ENCODE data around the gene PXYLP1. TPM values are rescaled to one million over a fixed set of nuclear protein-coding genes. Genes with fewer than 3 reads are reported as not detected.

PXYLP1 gene
- polyA plus RNA-seq, 3 donors, result 4.1 to 10.9 (median 5.8) TPM

DNA sequence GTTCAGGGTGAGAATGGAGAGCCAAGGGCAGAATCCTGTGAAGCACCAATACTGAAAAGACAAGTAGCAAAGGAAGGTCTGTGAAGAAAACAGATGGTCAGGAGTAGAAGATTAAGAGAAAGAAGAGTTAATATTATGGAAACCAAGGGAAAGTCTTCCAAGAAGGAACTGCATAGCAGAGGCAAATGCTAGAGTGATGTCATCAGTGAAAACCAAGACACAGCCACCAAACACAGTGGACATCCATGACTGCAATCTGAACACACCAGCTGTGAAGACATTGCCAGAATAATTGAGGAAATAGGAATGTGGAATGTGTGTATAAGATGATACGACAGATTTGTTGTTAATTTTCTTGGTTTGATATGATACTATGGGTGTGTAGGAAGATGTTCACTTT is 109.9 kb downstream of the PXYLP1 start:
- H3K27ac Mint-ChIP-seq, result peak overlapping the region in 1 of 7 donors; percentile 2

DNA sequence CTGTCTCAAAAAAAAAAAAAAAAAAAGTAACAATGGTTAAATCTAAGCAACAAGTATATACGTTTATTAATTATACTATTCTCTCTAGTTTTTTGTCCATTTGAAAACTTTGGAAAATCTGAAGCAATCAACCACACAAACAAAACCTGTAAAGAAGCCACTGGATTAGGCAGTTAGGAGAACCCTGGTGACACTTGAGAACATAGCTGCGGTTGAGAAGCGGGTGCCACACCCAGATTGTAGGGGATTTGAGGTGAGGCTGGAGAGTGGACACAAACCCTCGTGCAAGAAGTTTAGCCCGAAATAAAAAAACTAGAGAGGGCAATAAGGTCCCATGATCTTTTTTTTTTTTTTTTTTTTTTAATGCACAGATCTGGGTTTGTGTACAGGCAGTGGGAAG is 110.8 kb downstream of the PXYLP1 start:
- Histone ChIP-seq H2AFZ (ENCODE audit: insufficient read depth, low read depth, low read length, poor library complexity, severe bottlenecking) (no peak overlapping the region), H3K9me3 (replicated peaks in 1 of 2; ENCODE audit: control insufficient read depth in 1 of 2, insufficient read depth in 1 of 2, low read length in 2 of 2) (no peaks in the 10 kb centered on the region), H3K79me2 (ENCODE audit: insufficient read depth, low read length) (no peaks in the 10 kb centered on the region), H3K4me1 (ENCODE audit: control insufficient read depth in 1 of 2, insufficient read depth in 2 of 2, low read length in 2 of 2) (peaks cover 9 to 11% of the 10 kb centered on the region in 2 donors), H3K27ac (ENCODE audit: low read depth in 1 of 2, low read length in 2 of 2) (no peak overlapping the region), H4K20me1 (ENCODE audit: insufficient read depth, low read length) (no peaks in the 10 kb centered on the region), H3K27me3 (ENCODE audit: control insufficient read depth in 2 of 2, insufficient read depth in 2 of 2, low read length in 2 of 2) (no peaks in the 10 kb centered on the region), H3K4me2 (replicated peaks; ENCODE audit: extremely low read depth, low read length, poor library complexity, severe bottlenecking) (no peak overlapping the region), H3K4me3 (replicated peaks in 1 of 3; ENCODE audit: low read depth in 2 of 3, low read length in 3 of 3) (no peak overlapping the region), H3K36me3 (replicated peaks in 1 of 2; ENCODE audit: control insufficient read depth in 1 of 2, insufficient read depth in 2 of 2, low read length in 2 of 2) (no peaks in the 10 kb centered on the region), H3K9ac (ENCODE audit: insufficient read depth, low read length, poor library complexity, severe bottlenecking) (no peak overlapping the region)
- 93% methylated on average over 2 of the region's 5 CpGs for WGBS (ENCODE audit: insufficient coverage)
- H3K36me3 Mint-ChIP-seq, result no peaks in the 10 kb centered on the region
- intact Hi-C loops (cut with micrococcal nuclease), result no loop called here
- peaks cover 0 to 5% (median 2%) of the 10 kb centered on the region in 3 donors for H3K27me3 Mint-ChIP-seq (ENCODE audit: low read depth in 3 of 3)
- H3K4me3 Mint-ChIP-seq, result no peak overlapping the region
- DNase-seq, result no peak
- peaks cover 12% of the 10 kb centered on the region for H3K4me1 Mint-ChIP-seq
- TF ChIP-seq, protein P1, sequence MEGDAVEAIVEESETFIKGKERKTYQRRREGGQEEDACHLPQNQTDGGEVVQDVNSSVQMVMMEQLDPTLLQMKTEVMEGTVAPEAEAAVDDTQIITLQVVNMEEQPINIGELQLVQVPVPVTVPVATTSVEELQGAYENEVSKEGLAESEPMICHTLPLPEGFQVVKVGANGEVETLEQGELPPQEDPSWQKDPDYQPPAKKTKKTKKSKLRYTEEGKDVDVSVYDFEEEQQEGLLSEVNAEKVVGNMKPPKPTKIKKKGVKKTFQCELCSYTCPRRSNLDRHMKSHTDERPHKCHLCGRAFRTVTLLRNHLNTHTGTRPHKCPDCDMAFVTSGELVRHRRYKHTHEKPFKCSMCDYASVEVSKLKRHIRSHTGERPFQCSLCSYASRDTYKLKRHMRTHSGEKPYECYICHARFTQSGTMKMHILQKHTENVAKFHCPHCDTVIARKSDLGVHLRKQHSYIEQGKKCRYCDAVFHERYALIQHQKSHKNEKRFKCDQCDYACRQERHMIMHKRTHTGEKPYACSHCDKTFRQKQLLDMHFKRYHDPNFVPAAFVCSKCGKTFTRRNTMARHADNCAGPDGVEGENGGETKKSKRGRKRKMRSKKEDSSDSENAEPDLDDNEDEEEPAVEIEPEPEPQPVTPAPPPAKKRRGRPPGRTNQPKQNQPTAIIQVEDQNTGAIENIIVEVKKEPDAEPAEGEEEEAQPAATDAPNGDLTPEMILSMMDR (IDR thresholded peaks at IDR 0.05), result no peak
- H3K9me3 Mint-ChIP-seq, result peaks cover 0 to 9% (median 4%) of the 10 kb centered on the region in 7 donors
- no peak overlapping the region for H3K27ac Mint-ChIP-seq

More for the DNA sequence above, 109.9 kb downstream of the PXYLP1 start:
- TF ChIP-seq, protein P1 (IDR thresholded peaks at IDR 0.05), result no peak
- peaks cover 0 to 5% (median 2%) of the 10 kb centered on the region in 3 donors for H3K27me3 Mint-ChIP-seq (ENCODE audit: low read depth in 3 of 3)
- H3K27me3 ChIP-seq (ENCODE audit: control insufficient read depth in 2 of 2, insufficient read depth in 2 of 2, low read length in 2 of 2), result no peaks in the 10 kb centered on the region
- peaks cover 0 to 6% (median 4%) of the 10 kb centered on the region in 7 donors for H3K9me3 Mint-ChIP-seq
- H3K36me3 ChIP-seq (replicated peaks in 1 of 2; ENCODE audit: control insufficient read depth in 1 of 2, insufficient read depth in 2 of 2, low read length in 2 of 2), result no peaks in the 10 kb centered on the region
- H2AFZ ChIP-seq (ENCODE audit: insufficient read depth, low read depth, low read length, poor library complexity, severe bottlenecking), result no peak overlapping the region
- no peaks in the 10 kb centered on the region for H3K79me2 ChIP-seq (ENCODE audit: insufficient read depth, low read length)
- no peak overlapping the region for H3K9ac ChIP-seq (ENCODE audit: insufficient read depth, low read length, poor library complexity, severe bottlenecking)
- no peaks in the 10 kb centered on the region for H4K20me1 ChIP-seq (ENCODE audit: insufficient read depth, low read length)
- no peak for DNase-seq
- intact Hi-C loops (cut with micrococcal nuclease), result no loop called here
- peaks cover 17 to 18% of the 10 kb centered on the region in 2 donors for H3K4me1 ChIP-seq (ENCODE audit: control insufficient read depth in 1 of 2, insufficient read depth in 2 of 2, low read length in 2 of 2)
- WGBS (ENCODE audit: insufficient coverage), result 100% methylated on average over 1 of the region's 1 CpG
- H3K4me3 Mint-ChIP-seq, result no peak overlapping the region
- no peaks in the 10 kb centered on the region for H3K36me3 Mint-ChIP-seq
- peaks cover 19% of the 10 kb centered on the region for H3K4me1 Mint-ChIP-seq
- H3K9me3 ChIP-seq (replicated peaks in 1 of 2; ENCODE audit: control insufficient read depth in 1 of 2, insufficient read depth in 1 of 2, low read length in 2 of 2), result no peaks in the 10 kb centered on the region
- H3K4me2 ChIP-seq (replicated peaks; ENCODE audit: extremely low read depth, low read length, poor library complexity, severe bottlenecking), result no peak overlapping the region
- no peak overlapping the region for H3K27ac ChIP-seq (ENCODE audit: low read depth in 1 of 2, low read length in 2 of 2)
- no peak overlapping the region for H3K4me3 ChIP-seq (replicated peaks in 1 of 3; ENCODE audit: low read depth in 2 of 3, low read length in 3 of 3)
